Keratinocyte (primary cell): ENCODE measurements around the gene GRAP.

ENCODE experiments used
- EZH2 ChIP-seq: IDR thresholded peaks from one replicate; pipeline ENCODE4 v1.6.1; 2012; ENCODE audit warnings: inconsistent platforms, mild to moderate bottlenecking, low read length, moderate library complexity
- TF ChIP-seq, protein P1 (sequence below), 3 experiments: IDR thresholded peaks in 1 of 3; conservative IDR thresholded peaks in 1 of 3; optimal IDR thresholded peaks in 1 of 3; 2 replicates in 2 of 3; 3 replicates in 1 of 3; pipeline versions ENCODE3 to v1.5.1; 2011; ENCODE audit warnings: low read length in 3 of 3, mild to moderate bottlenecking in 3 of 3, moderate library complexity in 2 of 3, control low read depth in 1 of 3, inconsistent platforms in 1 of 3; ENCODE audit not compliant: insufficient read depth in 2 of 3; ENCODE audit errors: extremely low read depth in 1 of 3

DNA sequence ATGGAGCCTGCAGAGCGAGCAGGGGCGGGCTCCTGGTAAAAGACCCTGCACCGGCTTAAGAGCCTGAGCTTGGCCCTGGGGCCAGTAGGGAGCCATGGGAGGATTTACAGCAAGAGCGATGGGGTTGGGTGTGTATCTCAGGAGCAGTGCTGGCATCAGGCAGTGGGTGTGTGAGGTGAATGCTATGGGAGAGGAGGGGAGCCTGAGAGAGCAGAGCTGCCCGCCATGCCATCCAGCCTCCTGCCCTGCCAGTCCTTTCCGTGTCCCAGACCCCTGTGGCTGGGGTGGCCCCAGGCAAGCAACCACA lies 65.5 kb downstream of the GRAP start:
- TF ChIP-seq, protein P1, sequence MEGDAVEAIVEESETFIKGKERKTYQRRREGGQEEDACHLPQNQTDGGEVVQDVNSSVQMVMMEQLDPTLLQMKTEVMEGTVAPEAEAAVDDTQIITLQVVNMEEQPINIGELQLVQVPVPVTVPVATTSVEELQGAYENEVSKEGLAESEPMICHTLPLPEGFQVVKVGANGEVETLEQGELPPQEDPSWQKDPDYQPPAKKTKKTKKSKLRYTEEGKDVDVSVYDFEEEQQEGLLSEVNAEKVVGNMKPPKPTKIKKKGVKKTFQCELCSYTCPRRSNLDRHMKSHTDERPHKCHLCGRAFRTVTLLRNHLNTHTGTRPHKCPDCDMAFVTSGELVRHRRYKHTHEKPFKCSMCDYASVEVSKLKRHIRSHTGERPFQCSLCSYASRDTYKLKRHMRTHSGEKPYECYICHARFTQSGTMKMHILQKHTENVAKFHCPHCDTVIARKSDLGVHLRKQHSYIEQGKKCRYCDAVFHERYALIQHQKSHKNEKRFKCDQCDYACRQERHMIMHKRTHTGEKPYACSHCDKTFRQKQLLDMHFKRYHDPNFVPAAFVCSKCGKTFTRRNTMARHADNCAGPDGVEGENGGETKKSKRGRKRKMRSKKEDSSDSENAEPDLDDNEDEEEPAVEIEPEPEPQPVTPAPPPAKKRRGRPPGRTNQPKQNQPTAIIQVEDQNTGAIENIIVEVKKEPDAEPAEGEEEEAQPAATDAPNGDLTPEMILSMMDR (optimal IDR thresholded peaks at IDR 0.05 in 1 of 3, IDR thresholded peaks at IDR 0.05 in 1 of 3, conservative IDR thresholded peaks at IDR 0.05 in 1 of 3; ENCODE audit: extremely low read depth in 1 of 3, insufficient read depth in 2 of 3, low read length in 3 of 3), result no peak
- no peak for TF ChIP-seq EZH2
